Fibroblast of mammary gland (primary cell): ENCODE data around the gene STAT5B.
"Not testable (repeated sequence)": the region's sequence is repeated elsewhere in the genome, so short reads cannot be mapped to it uniquely, and the experiment has no call there.

ENCODE experiments used
- DNase-seq: peaks from one replicate; pipeline ENCODE4 v3.0.0-alpha.2; 2010; ENCODE audit warnings: low read depth
- H3K4me3 ChIP-seq: 2 replicates; pipeline ENCODE4 v1.5.1; 2011; ENCODE audit warnings: low read depth, mild to moderate bottlenecking, low read length, moderate library complexity; ENCODE audit not compliant: control insufficient read depth
- CTCF ChIP-seq: conservative IDR thresholded peaks from 2 replicates; pipeline ENCODE4 v1.5.1; 2011; ENCODE audit warnings: low read depth, low read length, inconsistent platforms; ENCODE audit not compliant: control insufficient read depth, insufficient read depth

Gene STAT5B

DNA sequence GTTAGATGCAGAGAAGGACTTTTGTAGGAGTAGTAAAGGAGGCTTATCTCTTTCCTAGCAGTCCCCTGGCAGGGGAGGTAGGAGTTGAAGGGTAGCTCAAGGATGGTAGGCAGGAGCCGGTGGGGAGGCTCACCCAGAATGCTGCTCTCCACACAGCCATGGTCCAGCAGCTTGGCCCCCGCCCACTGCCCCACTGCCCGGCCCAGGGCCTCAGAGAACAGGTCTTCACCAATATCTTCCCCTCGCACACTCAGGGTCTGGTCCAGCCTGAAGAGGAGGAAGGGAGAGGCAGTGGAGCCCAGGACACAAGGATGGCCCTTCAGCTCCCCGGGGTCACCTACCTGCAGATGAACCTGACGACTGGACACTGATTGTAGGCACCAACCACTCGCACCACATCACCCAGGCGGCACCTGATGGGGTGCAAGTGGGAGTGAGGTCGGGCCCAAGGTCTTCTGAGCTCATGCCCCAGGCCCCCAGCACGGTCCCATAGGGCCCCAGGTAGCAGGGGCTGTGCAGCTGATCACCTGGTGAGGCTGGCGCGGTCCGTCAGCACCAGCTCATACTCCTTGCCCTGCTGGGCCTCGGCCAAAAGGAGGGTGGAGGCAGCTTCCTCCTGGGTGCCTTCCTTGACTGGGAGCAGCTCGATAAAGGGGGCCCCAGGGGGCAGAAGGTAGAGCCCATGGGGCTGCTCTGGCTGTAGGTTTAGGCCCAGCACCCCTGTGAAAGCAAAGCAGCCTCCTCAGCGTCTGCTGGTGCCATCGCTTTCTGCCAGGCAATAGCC is 85.5 kb downstream of the STAT5B start:
- no peak overlapping the region for H3K4me3 ChIP-seq
- DNase-seq = no peak
- no peak for TF ChIP-seq CTCF

- no peak for DNase-seq
- no peak for TF ChIP-seq CTCF
- H3K4me3 ChIP-seq = no peak overlapping the region
Observed at GRCh38 chr17:42189651-42189965, 86.6 kb downstream of the STAT5B start.

- H3K4me3 ChIP-seq = no peak overlapping the region
- no peak for DNase-seq
- no peak for TF ChIP-seq CTCF
Observed at GRCh38 chr17:42188749-42189650, 87.2 kb downstream of the STAT5B start.

DNA sequence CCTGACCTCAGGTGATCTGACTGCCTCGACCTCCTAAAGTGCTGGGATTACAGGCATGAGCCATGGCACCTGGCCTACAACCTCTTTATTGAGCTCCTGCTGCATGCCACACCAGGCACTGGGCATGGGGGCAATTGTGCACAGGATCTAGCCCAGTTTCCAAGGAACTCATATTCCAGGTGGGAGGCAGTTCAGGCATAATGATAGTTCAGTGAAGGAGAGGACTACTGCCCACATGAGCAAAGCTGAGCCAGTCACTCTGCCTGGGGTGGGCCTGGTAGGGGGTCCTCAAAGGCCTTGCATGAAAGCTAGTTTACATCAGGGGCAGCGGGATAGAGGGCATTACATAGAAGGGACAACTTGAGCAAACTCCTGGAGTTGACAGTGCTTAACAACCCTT is 88.4 kb downstream of the STAT5B start:
- no peak overlapping the region for H3K4me3 ChIP-seq
- no peak for TF ChIP-seq CTCF
- no peak for DNase-seq

DNA sequence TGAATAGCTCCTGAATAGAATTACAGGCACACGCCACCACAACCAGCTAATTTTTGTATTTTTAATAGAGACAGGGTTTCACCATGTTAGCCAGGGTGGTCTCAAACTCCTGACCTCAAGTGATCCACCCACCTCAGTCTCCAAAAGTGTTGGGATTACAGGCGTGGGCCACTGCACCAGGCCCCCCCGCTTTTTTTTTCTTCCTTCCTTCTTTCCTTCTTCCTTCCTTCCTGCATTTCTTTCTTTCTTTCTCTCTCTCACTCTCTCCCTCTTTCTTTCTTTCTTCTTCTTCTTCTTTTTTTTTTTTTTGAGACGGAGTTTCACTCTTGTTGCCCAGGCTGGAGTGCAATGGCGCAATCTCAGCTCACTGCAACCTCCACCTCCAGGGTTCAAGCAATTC is 90.0 kb downstream of the STAT5B start:
- H3K4me3 ChIP-seq, DNase-seq: not testable (repeated sequence)

GRCh38 chr17:42185621-42185930 is 90.6 kb downstream of the STAT5B start:
- no peak for TF ChIP-seq CTCF
- no peak overlapping the region for H3K4me3 ChIP-seq
- DNase-seq = no peak
